Measurements from ENCODE around the gene FEZF2. TPM values are rescaled to one million over a fixed set of nuclear protein-coding genes. Genes with fewer than 3 reads are reported as not detected.

Gene FEZF2
- polyA plus RNA-seq, 1 experiment: not detected

DNA sequence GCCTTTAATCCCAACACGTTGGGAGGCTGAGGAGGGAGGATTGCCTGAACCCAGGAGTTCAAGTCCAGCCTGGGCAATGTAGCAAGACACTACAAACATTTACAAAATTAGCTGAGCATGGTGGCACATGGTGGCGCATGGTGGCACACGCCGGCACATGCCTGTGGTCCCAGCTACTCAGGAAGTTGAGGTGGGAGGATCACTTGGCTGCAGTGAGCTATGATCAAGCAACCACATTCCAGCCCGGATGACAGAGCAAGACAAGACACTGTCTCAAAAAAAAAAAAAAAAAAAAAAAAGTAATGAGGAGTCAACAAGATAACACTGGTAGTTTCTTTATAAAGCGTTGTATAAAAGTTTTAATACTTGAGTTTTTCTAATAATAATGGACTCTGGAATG is 10.1 kb downstream of the FEZF2 start:
- no peak overlapping the region for H3K27ac ChIP-seq (ENCODE audit: low read depth, low read length)
- CTCF ChIA-PET: no interaction called here
- TF ChIP-seq CTCF (IDR thresholded peaks at IDR 0.05; ENCODE audit: low read depth, low read length): no peak
- no peak for DNase-seq (ENCODE audit: low read depth, low spot score)
- H3K9me3 ChIP-seq (ENCODE audit: control insufficient read depth, insufficient read depth, low read length): no peaks in the 10 kb centered on the region
- H3K27me3 ChIP-seq (ENCODE audit: control insufficient read depth, insufficient read depth, low read length): peaks cover 29% of the 10 kb centered on the region
- POLR2A ChIA-PET: no interaction called here
- no peak overlapping the region for H3K4me3 ChIP-seq (ENCODE audit: low read depth, low read length)

GRCh38 chr3:62361824-62362223 is 11.5 kb downstream of the FEZF2 start:
- H3K27me3 ChIP-seq (ENCODE audit: control insufficient read depth, insufficient read depth, low read length): peaks cover 15% of the 10 kb centered on the region
- H3K9me3 ChIP-seq (ENCODE audit: control insufficient read depth, insufficient read depth, low read length): no peaks in the 10 kb centered on the region
- ChIA-PET POLR2A (no interaction called here), CTCF (no interaction called here)
- no peak overlapping the region for H3K27ac ChIP-seq (ENCODE audit: low read depth, low read length)
- DNase-seq (ENCODE audit: low read depth, low spot score): no peak
- H3K4me3 ChIP-seq (ENCODE audit: low read depth, low read length): no peak overlapping the region
- no peak for TF ChIP-seq CTCF (IDR thresholded peaks at IDR 0.05; ENCODE audit: low read depth, low read length)

DNA sequence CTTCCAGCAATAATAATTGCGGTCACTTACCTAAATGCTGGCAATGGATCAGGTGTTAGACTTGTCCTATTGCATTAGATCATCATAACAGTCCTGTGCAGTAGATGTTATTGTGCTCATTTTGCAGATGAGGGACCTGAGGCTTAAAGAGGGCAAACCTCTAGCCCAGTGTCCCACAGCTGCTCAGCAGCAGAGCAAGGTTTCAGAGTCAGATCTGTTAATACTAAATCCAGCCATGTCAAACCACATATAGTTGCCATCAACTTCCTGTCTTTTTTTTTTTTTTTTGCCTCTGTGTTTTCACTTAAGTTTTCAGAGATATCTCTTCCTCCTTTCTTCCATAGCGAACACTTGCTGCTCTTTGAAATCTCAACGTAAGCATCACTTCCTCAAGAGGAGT is 12.1 kb downstream of the FEZF2 start:
- ChIA-PET POLR2A (no interaction called here), CTCF (no interaction called here)
- no peak for TF ChIP-seq CTCF (IDR thresholded peaks at IDR 0.05; ENCODE audit: low read depth, low read length)
- Histone ChIP-seq H3K4me3 (ENCODE audit: low read depth, low read length) (no peak overlapping the region), H3K27me3 (ENCODE audit: control insufficient read depth, insufficient read depth, low read length) (peaks cover 9% of the 10 kb centered on the region), H3K27ac (ENCODE audit: low read depth, low read length) (no peak overlapping the region), H3K9me3 (ENCODE audit: control insufficient read depth, insufficient read depth, low read length) (no peaks in the 10 kb centered on the region)
- DNase-seq (ENCODE audit: low read depth, low spot score): no peak

DNA sequence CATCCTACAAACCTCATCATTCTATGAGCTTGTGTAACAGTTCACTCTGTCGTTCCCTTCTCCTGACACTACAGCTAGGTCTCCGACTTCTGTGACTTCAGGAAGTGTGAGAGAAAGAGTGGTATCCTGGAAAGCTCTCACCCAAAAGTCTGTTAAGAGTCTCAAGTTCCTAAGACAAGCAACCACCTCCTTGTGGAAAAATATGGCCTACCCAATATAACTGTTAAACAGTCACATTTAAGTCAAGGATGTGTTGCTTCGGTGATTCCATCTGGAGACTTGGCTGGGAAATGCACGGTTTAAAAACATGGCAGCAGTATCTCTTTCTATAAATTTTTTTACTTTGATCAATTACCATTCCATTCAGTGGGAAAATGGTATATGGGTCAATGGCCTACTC is 13.8 kb downstream of the FEZF2 start:
- H3K27me3 ChIP-seq (ENCODE audit: control insufficient read depth, insufficient read depth, low read length): no peaks in the 10 kb centered on the region
- no peak overlapping the region for H3K27ac ChIP-seq (ENCODE audit: low read depth, low read length)
- POLR2A ChIA-PET: no interaction called here
- no peaks in the 10 kb centered on the region for H3K9me3 ChIP-seq (ENCODE audit: control insufficient read depth, insufficient read depth, low read length)
- CTCF ChIA-PET: no interaction called here
- no peak overlapping the region for H3K4me3 ChIP-seq (ENCODE audit: low read depth, low read length)
- no peak for DNase-seq (ENCODE audit: low read depth, low spot score)
- no peak for TF ChIP-seq CTCF (IDR thresholded peaks at IDR 0.05; ENCODE audit: low read depth, low read length)

GRCh38 chr3:62356356-62356755 is 17.0 kb downstream of the FEZF2 start:
- no peak for TF ChIP-seq CTCF (IDR thresholded peaks at IDR 0.05; ENCODE audit: low read depth, low read length)
- DNase-seq (ENCODE audit: low read depth, low spot score): no peak
- Histone ChIP-seq H3K27ac (ENCODE audit: low read depth, low read length) (no peak overlapping the region), H3K27me3 (ENCODE audit: control insufficient read depth, insufficient read depth, low read length) (no peaks in the 10 kb centered on the region), H3K4me3 (ENCODE audit: low read depth, low read length) (no peak overlapping the region), H3K9me3 (ENCODE audit: control insufficient read depth, insufficient read depth, low read length) (no peaks in the 10 kb centered on the region)
- CTCF ChIA-PET: no interaction called here
- POLR2A ChIA-PET: interaction anchor here (0.6 kb wide), 1 partner anchor 70 kb away, joined by 3 read pairs; no protein-coding TSS in a partner anchor
